HPDE6-E6E7 (cell line): ENCODE results near the gene LCE1C.

Source experiments
- DNase-seq: peaks from one replicate; pipeline ENCODE4 v3.0.0; 2011; ENCODE audit warnings: missing footprints; ENCODE audit errors: extremely low spot score

LCE1C gene, protein sequence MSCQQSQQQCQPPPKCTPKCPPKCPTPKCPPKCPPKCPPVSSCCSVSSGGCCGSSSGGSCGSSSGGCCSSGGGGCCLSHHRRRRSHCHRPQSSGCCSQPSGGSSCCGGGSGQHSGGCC

DNA sequence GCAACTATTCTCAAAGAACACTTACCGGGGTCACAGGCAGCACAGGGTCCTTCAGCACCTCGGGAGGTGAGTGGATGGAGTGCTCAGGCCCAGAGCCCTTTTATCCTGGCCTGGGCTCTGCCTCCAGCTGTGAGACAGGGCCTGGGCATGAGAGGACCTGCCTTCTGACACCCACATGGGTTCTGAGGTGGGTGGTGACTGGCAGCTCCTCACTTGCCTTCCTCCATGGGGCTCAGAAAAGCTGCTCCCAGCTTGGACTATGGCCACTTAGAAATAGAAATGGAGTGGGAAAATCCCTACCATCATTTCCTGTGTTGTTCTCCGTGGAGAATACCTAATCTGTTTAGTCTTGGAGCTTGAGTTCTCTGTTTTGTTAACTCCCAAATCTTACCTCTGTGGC, at the start of gene LCE1C:
LCE1C (minus strand) TSS at position 76 of the 400 bp plus-strand sequence. CDS start 1,173 bp downstream, outside the sequence.
- no peak for DNase-seq

DNA sequence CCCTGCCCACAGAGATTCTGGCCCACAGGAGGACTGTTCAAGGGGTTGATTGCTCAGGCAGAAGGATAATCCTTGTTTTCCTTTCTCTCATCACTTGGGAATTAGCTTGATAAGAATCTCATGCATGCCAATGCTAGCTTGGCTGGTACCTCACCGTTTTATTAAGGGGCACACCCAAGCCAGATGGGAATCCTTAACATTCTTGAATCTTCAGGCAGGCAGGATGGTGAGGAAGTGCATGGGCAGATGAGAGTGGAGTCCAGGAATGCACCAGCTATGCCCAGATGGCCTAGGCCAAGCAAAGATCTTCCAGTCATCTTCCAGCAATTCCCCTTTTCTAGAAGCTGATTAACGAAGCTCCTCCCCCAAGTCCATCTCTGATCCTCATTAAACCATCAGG, 49.2 kb upstream of the LCE1C start:
- DNase-seq, result no peak

DNA sequence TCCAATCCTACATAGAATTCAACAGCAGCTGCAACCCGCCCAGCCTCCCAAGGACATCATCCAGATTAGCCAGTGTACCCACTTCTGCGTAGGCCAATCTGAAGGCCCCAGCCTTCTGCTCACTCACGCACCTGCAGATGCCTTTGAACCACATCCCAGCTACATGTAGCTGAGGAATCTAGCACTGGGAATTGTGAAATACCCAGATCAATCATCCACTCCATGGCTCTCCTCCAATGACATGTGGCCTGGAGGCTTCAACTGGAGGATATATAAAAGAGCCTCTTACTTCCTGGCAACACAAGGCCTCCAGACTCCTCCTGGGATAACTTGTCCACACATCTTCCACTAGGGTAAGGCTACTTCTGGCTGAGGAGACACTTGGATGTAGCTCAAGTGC, 36.1 kb upstream of the LCE1C start, which contains the start of gene LCE6A:
LCE6A (plus strand) TSS at position 301 of the 400 bp plus-strand sequence. CDS start 665 bp downstream, outside the sequence.
- no peak for DNase-seq

DNA sequence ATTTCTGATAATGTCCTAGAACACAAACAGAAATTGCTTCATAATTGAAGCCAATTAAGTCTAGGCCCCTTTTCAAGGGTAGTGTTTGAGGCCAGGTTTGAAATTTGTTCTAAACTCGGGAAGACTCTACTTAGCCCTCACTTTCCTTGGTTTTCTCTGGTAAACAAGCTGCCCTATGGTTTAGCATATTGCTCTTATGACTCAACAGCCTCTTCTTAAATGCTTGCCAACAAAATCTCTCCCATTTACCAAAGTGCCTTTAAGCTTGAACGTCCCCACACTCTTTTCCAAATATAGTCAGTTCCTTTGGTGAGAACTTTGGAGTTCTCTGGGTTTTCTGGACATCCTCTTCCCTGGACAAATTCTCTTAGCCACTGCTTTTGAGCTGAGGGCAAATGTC, 30.4 kb upstream of the LCE1C start:
- DNase-seq, result no peak

DNA sequence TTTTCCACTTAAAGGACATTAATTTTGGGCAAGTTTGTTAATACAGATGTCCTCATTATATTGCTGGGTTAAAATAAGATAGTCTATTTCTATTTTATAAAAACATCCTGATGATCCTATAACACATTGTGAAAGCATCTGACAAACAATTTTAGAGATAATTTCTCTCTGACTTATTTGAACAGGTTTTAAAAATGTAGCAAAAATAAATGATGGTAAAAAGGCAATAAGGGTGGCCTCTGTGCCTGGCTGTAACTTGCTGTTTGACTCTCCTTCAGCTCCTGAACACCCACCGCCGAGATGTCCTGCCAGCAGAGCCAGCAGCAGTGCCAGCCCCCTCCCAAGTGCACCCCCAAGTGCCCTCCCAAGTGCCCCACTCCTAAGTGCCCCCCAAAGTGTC, 20.7 kb upstream of the LCE1C start, which contains the start of gene LCE1A:
LCE1A (plus strand) TSS at position 301 of the 400 bp plus-strand sequence; CDS start at position 301, 0 bp downstream.
- no peak for DNase-seq

DNA sequence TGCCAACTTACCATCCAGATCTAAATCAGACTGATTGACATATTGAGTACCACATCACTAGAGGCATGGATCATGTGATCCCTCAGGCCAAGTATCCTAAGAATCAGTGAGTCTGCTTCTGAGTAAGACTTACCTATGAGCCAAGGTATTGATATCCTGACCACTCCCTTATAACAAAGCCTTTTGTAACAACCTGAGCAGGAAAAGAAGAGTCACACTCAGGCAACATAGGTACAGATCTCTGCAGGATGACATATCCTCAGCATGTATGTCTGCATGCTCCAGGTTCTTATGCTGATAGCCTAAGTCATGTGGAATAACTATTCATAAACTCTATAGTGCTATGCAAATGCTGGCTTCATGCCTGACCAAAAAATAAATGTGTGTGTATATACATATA, 18.5 kb upstream of the LCE1C start:
- no peak for DNase-seq

DNA sequence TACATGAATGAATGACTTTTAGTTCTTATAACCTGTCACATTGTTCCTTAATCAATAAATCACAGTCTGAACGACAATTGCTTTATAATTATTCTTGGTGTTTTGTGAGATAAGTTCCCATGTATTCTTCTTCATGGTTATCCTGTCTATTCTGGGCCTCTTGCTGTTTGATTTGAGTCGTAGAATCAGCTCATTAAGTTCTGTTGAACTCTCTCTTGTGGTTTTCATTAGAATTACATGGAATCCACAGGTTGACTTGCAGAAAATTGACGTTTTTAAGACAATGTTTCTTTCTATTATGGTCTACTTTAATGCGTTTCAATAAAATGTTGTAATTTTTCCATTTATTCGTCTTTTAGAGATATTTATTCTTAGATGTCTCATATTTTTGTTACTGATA, 16.8 kb upstream of the LCE1C start:
- no peak for DNase-seq

DNA sequence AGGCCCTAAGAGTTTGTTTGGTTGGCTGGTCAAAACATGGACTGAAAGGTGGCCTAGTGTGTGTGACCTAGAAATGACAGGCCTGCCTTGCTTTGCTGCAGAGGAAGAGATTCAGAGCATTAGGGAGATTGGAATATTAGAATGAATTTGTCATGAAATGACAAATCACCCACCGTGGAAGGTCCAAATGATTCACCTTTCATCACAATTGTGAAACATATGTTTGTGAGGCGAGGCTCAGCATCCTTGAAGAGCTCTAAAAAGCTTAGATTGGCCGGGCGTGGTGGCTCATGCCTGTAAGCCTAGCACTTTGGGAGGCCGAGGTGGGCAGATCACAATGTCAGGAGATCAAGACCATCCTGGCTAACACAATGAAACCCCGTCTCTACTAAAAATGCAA, 10.9 kb upstream of the LCE1C start:
- DNase-seq, result no peak

DNA sequence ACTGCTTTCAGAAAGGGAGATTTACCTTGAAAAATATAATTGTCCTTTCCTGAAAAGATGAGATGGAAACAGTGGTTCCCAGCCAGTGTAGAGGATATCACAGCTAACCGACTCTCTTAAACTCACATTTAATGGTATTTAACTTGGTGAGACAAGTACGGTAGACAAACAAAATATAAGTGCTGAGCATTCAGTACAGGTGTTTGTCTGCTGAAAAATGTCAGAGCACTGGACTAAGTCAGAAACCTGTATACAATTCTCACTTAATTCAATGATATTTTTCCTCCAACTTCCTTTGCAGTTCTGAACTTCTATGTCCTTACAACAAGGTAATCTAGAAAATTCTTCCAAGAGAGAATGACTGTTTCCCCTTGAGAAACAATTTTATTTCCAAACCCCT, 5.2 kb upstream of the LCE1C start, which contains the start of gene LCE1B:
LCE1B (plus strand) TSS at position 301 of the 400 bp plus-strand sequence. CDS start 476 bp downstream, outside the sequence.
- DNase-seq, result no peak

DNA sequence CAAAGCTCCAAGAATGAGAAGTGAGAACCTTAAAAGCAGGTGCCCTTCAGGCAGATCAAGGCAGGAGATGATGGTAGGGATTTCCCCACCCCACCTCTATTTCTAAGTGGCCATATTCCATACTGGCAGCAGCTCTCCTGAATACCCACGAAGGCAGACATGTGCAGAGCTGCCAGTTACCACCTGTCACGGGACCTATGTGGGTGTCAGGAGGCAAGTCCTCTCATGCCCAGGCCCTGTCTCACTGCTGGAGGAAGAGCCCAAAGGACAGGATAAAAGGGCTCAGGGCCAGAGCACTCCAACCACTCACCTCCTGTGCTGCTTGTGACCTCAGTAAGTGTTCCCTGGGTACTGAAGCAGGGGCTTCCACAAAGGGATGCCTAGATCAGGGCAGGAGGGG, 4.6 kb upstream of the LCE1C start:
- DNase-seq, result peak; percentile 28

DNA sequence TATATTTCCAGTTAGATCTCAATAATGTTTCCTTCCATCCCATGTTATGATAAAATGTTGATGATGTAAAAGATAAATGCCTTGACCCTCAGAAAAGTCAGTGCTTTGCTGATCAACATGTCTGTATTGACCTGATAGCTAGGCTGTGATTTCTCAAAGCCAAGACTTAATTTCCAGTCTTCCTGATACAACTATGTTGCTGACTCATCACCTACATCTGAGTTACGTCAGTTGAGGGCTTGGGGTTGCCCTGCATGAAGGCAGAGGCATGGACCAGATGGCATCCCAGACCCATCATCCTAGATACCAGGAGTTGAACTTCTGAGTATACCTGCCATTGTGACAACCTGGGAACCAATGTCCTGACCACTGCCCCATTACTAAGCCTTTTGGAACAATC, 5.1 kb downstream of the LCE1C start:
- no peak for DNase-seq

DNA sequence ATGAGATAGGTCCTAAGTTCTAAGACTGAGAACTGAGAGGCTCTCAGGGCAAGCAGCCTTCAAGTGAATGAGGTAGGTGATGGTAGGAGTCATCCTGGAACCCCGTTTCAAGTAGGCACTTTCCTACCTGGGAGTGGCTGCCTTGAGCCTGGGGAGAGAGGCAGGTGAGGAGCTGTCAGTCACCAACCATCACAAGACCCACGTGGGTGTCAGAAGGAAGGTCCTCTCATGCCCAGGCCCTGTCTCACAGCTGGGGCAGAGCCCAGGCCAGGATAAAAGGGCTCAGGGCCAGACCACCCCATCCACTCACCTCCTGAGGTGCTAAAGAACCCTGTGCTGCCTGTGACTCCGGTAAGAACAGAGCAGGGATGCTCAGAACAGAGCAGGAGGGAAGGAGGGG, 10.0 kb downstream of the LCE1C start, which contains the start of gene LCE1D:
LCE1D (plus strand) TSS at position 301 of the 400 bp plus-strand sequence. CDS start 1,074 bp downstream, outside the sequence.
- DNase-seq, result no peak

DNA sequence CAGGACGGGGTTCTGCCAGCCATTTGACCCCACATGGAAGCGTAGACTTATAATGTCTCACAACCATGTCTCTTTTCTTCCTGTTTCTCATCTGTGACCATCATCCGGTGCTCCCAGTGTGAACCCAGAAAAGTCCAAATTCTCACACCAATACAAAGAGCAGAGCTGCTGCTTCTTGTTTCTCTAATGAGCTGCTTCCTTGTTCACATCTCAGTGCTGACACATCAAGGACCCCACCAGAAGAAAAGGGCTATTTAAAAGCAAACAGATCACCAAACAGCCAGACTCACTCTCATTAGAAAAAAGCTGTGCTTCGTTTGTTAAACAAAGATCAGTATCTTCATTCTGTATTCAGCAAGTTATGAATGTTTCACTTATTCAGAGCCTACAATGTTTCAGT, 10.8 kb downstream of the LCE1C start:
- no peak for DNase-seq

DNA sequence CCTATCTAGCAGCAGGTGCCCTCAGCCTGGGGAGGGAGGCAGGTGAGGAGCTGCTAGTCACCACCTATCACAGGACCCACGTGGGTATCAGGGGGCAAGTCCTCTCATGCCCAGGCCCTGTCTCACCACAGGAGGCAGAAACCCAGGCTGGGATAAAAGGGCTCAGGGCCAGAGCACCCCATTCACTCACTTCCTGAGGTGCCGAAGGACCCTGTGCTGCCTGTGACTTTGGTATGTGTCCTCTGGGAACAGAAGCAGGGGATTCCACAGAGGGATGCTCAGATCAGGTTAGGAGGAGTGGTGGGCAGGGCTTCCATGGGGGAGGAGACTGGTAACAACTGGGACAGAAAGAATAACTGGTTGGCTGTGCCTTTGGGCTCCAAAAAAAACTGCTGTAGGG, 20.4 kb downstream of the LCE1C start, which contains the start of gene LCE1E:
LCE1E (plus strand) TSS at position 181 of the 400 bp plus-strand sequence. CDS start 1,043 bp downstream, outside the sequence.
- DNase-seq, result peak; percentile 90

DNA sequence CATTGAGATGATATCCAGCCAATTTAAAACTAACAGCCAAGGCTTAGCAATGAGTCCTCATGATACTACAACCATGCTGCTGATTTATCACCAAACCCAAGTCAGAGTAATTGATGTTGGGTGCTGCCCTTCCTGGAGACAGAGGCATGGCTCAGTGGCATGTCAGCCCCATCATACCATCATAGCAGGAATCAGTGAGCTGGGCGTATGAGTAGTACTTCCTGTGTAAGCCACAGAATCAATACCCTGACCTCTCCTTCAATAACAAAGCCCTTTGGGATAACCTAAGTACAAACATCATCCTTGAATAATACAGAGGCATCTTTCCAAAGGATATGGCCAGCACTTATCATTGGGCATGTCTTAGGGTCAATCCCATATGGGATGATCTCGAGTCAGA, 23.4 kb downstream of the LCE1C start:
- DNase-seq, result no peak

DNA sequence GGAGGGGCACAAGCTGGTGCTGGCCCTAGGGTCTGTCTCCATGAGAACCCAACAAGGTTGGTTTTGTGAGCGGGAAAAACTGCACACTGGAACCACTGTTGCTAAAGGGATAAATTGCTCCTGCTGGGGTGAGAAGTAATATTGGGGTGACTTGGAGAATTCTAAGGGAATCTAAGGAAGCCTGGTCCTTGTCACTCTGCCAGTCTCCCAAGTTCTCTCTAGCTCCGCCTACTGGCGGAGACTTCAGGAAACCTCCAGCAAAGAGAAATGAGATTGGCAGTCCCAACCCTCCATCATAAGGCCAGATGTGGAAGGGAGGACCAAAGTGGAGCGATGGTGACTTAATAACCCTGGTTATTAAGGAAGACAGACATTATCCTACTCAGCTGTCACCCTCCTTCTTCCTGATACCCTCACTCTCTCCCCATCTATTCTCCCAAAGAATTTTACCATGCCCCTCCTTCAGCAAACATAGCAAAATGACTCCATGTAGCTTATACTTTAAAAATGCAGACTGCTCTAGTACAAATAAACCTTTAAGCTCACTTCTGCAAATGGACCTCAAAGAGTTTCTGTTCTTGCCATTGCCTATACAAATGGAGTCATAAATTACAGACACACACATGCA, 28.8 kb downstream of the LCE1C start:
- DNase-seq, result no peak

DNA sequence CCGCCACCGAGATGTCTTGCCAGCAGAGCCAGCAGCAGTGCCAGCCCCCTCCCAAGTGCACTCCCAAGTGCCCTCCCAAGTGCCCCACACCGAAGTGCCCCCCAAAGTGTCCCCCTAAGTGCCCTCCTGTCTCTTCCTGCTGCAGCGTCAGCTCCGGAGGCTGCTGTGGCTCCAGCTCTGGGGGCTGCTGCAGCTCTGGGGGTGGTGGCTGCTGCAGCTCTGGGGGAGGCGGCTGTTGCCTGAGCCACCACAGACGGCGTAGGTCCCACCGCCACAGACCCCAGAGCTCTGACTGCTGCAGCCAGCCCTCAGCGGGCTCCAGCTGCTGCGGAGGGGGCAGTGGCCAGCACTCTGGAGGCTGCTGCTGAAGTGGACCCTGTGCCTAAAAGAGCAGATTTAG, 30.1 kb downstream of the LCE1C start:
- no peak for DNase-seq

DNA sequence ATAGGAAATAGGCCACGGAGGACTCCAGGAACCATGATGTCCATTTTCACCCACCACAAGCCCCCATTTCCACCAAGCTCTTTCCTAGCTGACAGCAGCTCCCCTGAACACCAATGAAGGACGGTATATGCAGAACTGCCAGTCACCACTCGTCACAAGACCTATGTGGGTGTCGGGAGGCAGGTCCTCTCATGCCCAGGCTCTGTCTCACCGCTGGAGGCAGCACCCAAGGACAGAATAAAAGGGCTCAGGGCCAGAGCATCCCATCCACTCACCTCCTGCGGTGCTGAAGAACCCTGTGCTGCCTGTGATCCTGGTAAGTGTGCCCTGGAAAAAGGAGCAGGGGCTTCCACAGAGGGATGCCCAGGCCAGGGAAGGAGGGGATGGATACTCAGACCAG, 31.6 kb downstream of the LCE1C start, which contains the start of gene LCE1F:
LCE1F (plus strand) TSS at position 266 of the 400 bp plus-strand sequence. CDS start 1,232 bp downstream, outside the sequence.
- DNase-seq, result peak; percentile 47

DNA sequence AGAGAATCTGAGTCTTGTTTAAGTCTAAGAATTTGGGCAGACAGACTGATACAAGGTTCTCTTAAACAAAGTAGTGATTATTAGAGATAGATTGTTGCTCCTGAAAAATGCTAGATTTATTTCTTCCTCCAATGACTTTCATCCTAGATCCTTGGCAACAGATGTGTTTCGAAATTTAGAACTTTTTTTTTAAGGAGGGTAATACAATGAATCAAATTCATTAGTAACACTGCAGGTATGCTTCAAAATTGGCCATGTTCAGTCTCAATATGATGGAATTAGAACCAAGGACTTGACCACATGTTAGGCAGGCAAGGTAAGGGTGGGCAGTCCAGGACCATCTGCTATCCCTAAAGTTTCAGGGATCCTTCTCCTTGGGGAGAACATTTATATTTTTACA, 36.0 kb downstream of the LCE1C start:
- DNase-seq, result no peak

DNA sequence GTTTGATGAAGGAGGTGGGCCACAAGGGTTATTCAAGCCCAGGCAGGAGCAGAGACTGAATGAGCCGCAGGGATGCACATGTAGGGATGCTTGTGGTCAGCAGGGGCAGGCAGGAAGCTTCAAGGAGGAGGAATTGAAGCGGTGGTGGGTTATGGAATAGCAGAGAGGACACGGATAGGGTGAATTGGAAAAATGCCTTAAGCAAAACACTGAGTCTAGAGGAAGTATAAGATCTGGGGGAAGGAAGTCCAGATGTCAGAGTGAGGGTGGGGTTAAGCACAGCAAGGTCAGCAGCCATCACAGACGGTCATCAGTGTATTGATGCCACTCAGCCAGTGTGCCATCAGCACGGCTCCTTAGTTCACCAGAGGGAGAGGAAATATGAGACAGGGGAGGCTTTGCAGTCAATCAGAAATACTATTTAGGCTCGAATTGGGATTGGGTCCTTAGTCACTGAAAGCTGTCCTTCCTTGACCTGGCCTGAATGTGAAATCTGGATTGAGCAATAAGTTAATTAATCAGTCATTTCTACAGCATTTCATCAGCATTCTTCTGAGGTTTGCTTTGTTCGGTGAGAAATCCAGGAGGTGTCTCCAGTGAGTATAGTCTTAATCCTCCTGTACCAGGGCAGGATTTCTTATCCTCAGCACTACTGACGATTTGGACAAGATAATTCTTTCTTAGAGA, 37.5 kb downstream of the LCE1C start:
- no peak for DNase-seq

DNA sequence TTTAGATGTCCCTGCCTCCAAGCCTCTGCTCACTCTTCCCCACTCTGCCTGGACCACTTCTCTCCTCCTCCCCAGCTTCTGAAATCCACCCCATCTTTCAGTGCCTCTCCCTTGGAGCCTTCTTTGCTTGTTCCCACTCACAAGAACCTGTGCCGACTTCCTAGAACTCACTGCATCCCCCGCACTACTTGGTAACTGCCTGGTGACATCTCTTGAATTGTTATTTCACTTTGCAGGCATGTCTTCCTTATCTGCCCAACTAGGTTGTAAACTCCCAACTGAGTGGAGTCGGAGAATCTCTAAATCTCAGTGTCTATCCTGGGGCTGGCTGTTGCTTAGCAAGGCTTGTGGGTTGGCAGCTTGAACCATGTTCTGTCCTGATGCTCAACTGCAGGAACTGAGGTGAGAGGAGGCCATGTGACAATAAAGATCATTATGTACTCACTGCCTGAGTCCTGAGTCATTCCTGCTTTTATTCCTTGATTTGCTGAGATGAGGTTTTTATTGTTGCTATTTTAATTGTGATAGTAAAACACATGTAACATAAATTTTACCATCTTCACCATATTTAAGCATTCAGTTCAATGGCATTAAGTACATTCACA, 44.7 kb downstream of the LCE1C start:
- DNase-seq, result no peak

DNA sequence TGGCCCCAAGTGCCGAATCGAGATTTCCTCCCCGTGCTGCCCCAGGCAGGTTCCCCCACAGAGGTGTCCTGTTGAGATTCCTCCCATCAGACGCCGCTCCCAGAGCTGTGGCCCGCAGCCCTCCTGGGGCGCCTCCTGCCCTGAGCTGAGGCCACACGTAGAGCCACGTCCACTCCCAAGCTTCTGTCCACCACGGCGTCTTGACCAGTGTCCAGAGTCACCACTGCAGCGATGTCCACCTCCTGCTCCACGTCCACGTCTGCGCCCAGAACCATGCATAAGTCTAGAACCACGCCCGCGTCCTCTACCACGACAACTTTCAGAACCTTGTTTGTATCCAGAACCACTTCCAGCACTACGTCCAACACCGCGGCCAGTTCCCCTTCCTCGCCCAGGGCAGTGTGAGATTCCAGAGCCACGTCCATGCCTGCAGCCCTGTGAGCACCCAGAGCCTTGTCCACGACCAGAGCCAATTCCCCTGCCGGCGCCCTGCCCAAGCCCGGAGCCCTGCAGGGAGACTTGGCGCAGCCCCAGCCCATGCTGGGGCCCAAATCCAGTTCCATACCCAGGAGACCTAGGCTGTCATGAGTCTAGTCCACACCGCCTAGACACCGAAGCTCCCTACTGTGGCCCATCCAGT, 45.8 kb downstream of the LCE1C start:
- no peak for DNase-seq
